Mesothelial cell of epicardium (in vitro differentiated cells): ENCODE measurements around the gene MYCBP2. TPM values are rescaled to one million over a fixed set of nuclear protein-coding genes. Genes with fewer than 3 reads are reported as not detected.

ENCODE experiments used
- DNase-seq, 2 experiments: peaks; one replicate each; pipeline ENCODE4 v3.0.0; 2021; ENCODE audit warnings: low spot score in 2 of 2; ENCODE audit not compliant: unreplicated experiment in 2 of 2
- H3K27ac Mint-ChIP-seq: 2 replicates; pipeline ENCODE4 v1.8.0; 2021; ENCODE audit warnings: mixed read lengths
- H3K27me3 Mint-ChIP-seq: 2 replicates; pipeline ENCODE4 v1.8.0; 2021; ENCODE audit warnings: low read depth, mixed read lengths
- H3K36me3 Mint-ChIP-seq: 2 replicates; pipeline ENCODE4 v1.8.0; 2021; ENCODE audit warnings: mixed read lengths
- H3K4me1 Mint-ChIP-seq: 2 replicates; pipeline ENCODE4 v1.8.0; 2021; ENCODE audit warnings: mixed read lengths
- H3K4me3 Mint-ChIP-seq: 2 replicates; pipeline ENCODE4 v1.8.0; 2021; ENCODE audit warnings: mild to moderate bottlenecking, moderate library complexity, mixed read lengths
- H3K9me3 Mint-ChIP-seq: 2 replicates; pipeline ENCODE4 v1.8.0; 2021; ENCODE audit warnings: mixed read lengths
- total RNA-seq: library from RNA; stranded (reverse); gene quantifications from 3 replicates; pipeline ENCODE4 v1.2.1, GENCODE V29; 2021
- TF ChIP-seq, protein P1 (sequence below): fragments of 200-600 bp; sonication (generic); IDR thresholded peaks from one replicate; pipeline ENCODE4 v1.5.0; 2021; ENCODE audit warnings: antibody characterized with exemption; ENCODE audit not compliant: unreplicated experiment

MYCBP2 gene
- total RNA-seq, 1 donor from 2014 or later: 72.3 TPM

DNA sequence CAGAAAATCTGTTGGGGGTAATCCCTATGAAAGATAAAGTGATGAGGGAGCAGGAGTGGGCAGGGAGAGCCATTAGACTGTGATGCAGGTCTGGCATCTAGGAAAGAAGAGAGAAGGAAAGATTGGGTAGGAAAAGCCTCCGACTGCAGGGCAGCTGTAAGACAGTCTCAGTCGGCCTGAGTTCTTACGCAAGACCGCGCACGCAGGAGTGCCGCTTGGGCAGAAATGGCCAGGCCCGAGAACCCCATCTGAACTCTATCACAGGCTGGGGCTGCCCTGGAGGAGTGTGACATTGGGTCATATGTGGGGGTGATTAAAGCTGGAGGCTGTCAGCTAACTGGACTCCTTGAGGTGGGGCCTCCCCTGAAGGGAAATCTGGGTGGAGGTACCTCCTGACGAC lies 286.1 kb downstream of the MYCBP2 start:
- Mint-ChIP-seq H3K36me3 (peaks cover 3% of the 10 kb centered on the region), H3K27me3 (no peaks in the 10 kb centered on the region), H3K4me3 (no peak overlapping the region), H3K27ac (no peak overlapping the region), H3K9me3 (no peaks in the 10 kb centered on the region), H3K4me1 (peaks cover 15% of the 10 kb centered on the region)
- TF ChIP-seq, protein P1, sequence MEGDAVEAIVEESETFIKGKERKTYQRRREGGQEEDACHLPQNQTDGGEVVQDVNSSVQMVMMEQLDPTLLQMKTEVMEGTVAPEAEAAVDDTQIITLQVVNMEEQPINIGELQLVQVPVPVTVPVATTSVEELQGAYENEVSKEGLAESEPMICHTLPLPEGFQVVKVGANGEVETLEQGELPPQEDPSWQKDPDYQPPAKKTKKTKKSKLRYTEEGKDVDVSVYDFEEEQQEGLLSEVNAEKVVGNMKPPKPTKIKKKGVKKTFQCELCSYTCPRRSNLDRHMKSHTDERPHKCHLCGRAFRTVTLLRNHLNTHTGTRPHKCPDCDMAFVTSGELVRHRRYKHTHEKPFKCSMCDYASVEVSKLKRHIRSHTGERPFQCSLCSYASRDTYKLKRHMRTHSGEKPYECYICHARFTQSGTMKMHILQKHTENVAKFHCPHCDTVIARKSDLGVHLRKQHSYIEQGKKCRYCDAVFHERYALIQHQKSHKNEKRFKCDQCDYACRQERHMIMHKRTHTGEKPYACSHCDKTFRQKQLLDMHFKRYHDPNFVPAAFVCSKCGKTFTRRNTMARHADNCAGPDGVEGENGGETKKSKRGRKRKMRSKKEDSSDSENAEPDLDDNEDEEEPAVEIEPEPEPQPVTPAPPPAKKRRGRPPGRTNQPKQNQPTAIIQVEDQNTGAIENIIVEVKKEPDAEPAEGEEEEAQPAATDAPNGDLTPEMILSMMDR: no peak
- no peak for DNase-seq

DNA sequence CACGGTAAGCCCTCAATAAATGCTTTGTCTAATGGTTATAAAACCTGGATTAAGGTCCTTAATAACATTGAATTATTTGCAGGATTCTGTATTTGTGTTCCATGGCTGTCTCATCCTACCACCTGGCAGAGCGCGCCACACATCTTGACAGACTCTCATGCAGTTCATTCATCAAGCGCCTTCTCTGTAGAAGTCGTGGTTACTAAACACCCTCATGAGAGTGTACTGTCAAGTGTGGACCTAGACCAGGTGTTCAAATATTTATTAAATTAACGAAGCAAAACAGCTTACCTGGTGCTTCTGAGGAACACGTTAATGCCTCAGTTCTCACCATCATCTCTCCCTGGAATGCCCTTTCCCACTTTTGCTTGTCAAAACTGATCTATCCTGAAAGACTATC lies 286.8 kb downstream of the MYCBP2 start:
- no peaks in the 10 kb centered on the region for H3K9me3 Mint-ChIP-seq
- peaks cover 15% of the 10 kb centered on the region for H3K4me1 Mint-ChIP-seq
- TF ChIP-seq, protein P1: no peak
- H3K36me3 Mint-ChIP-seq: peaks cover under 1% of the 10 kb centered on the region
- no peak for DNase-seq
- H3K27ac Mint-ChIP-seq: no peak overlapping the region
- no peak overlapping the region for H3K4me3 Mint-ChIP-seq
- no peaks in the 10 kb centered on the region for H3K27me3 Mint-ChIP-seq

DNA sequence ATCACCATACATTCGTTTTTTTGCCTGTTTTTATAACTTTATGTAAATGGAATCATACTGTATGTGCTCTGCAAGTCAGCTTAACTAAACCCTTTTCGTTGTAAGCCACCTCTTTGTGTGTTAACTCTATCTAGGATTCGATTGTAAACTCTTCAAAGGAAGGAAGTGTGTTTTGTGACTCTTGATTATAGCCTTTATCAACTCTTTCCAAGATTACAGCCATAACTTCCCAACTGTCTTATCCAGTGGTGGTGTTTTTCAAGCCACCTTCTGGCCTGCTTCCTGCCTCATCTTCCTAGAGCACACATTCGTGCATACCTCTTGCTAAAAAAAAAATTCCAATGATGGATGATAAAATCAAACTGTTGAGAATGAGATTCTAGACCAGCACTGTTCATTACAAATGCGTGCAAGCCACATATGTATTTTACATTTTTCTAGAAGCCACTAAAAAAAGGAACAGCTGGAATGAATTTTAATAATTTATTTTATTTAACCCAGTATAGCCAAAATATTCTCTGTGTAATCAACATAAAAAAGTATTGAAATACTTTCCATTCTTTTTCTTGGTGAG lies 287.9 kb downstream of the MYCBP2 start:
- TF ChIP-seq, protein P1: no peak
- no peak for DNase-seq
- no peaks in the 10 kb centered on the region for H3K36me3 Mint-ChIP-seq
- H3K27me3 Mint-ChIP-seq: no peaks in the 10 kb centered on the region
- peaks cover 1% of the 10 kb centered on the region for H3K9me3 Mint-ChIP-seq
- peaks cover 15% of the 10 kb centered on the region for H3K4me1 Mint-ChIP-seq
- no peak overlapping the region for H3K4me3 Mint-ChIP-seq
- no peak overlapping the region for H3K27ac Mint-ChIP-seq

DNA sequence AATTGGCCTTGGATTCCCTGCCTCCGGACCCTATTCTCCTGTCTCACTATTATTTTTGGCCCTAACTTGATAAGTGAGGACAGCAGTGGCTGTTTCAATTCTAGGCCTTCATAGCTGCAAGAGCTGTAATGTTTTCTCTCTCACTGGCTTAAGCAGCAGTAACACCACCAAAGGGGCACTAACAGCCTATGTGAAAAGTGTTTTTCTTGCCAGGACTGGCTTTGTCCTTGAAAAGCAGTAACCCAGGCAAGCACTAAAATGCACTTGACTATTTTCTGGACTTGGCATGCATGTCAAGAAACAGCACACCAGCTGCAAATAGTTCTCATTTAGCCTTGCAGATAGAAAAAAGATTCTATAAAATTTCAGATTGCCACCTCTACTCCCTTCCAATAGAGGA lies 290.6 kb downstream of the MYCBP2 start:
- peaks cover 12% of the 10 kb centered on the region for H3K9me3 Mint-ChIP-seq
- H3K4me1 Mint-ChIP-seq: peaks cover 5% of the 10 kb centered on the region
- no peak overlapping the region for H3K27ac Mint-ChIP-seq
- no peaks in the 10 kb centered on the region for H3K27me3 Mint-ChIP-seq
- TF ChIP-seq, protein P1: no peak
- no peak overlapping the region for H3K4me3 Mint-ChIP-seq
- DNase-seq: no peak
- H3K36me3 Mint-ChIP-seq: peaks cover 2% of the 10 kb centered on the region

DNA sequence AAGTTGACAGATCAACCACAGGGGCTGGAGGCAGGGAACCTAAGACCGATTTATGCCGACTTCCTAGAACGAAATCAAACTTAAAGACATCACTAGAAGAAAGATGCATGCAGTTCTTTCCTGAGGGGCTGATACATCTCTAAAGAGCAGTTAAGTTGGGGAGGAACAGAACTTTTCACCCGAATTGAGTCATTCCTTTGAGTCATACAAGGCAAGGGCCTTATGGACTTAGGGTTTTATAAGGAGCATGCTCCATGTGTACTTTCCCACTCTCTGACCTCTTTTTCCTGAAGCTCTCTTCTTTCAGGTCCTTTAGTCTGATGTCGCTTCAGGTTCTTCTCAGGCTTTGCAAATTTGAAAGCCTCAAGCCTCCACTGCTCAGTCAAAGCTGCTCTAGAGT lies 292.0 kb downstream of the MYCBP2 start:
- no peak overlapping the region for H3K4me3 Mint-ChIP-seq
- H3K36me3 Mint-ChIP-seq: peaks cover 3% of the 10 kb centered on the region
- H3K4me1 Mint-ChIP-seq: peaks cover under 1% of the 10 kb centered on the region

More for the DNA sequence above, 292.0 kb downstream of the MYCBP2 start:
- no peak for DNase-seq
- H3K9me3 Mint-ChIP-seq: peaks cover 13% of the 10 kb centered on the region
- no peaks in the 10 kb centered on the region for H3K27me3 Mint-ChIP-seq
- TF ChIP-seq, protein P1: no peak
- no peak overlapping the region for H3K27ac Mint-ChIP-seq
